Neuronal stem cell (in vitro differentiated cells): ENCODE data around the gene COX7A2.

Source experiments
- DNase-seq: peaks from one replicate; pipeline ENCODE4 v3.0.0-alpha.2; 2013; ENCODE audit warnings: low spot score
- H2AFZ ChIP-seq: one replicate; pipeline ENCODE4 v1.6.1; 2013; ENCODE audit warnings: mild to moderate bottlenecking, low read length, inconsistent platforms
- H2AK5ac ChIP-seq: 2 replicates; pipeline ENCODE4 v1.6.1; 2013; ENCODE audit warnings: low read depth, mild to moderate bottlenecking, inconsistent platforms, low read length, moderate library complexity, mixed read lengths
- H2BK120ac ChIP-seq: 2 replicates; pipeline ENCODE4 v1.6.1; 2013; ENCODE audit warnings: low read depth, mild to moderate bottlenecking, inconsistent platforms, low read length, moderate library complexity, mixed read lengths
- H2BK12ac ChIP-seq: one replicate; pipeline ENCODE4 v1.6.1; 2013; ENCODE audit warnings: low read length, inconsistent platforms
- H2BK15ac ChIP-seq: 2 replicates; pipeline ENCODE4 v1.6.1; 2013; ENCODE audit warnings: mild to moderate bottlenecking, low read length, inconsistent platforms, mixed read lengths
- H2BK5ac ChIP-seq: one replicate; pipeline ENCODE4 v1.6.1; 2013; ENCODE audit warnings: inconsistent platforms, mild to moderate bottlenecking, low read length, moderate library complexity
- H3K14ac ChIP-seq: one replicate; pipeline ENCODE4 v1.6.1; 2013; ENCODE audit warnings: low read length, inconsistent platforms
- H3K18ac ChIP-seq: 2 replicates; pipeline ENCODE4 v1.6.1; 2013; ENCODE audit warnings: low read length, inconsistent platforms
- H3K23ac ChIP-seq: 2 replicates; pipeline ENCODE4 v1.6.1; 2013; ENCODE audit warnings: low read depth, mild to moderate bottlenecking, mixed read lengths, low read length, inconsistent platforms; ENCODE audit not compliant: poor library complexity
- H3K27ac ChIP-seq: replicated peaks from 3 replicates; pipeline ENCODE4 v1.5.1; 2013; ENCODE audit warnings: low read length, inconsistent platforms
- H3K27me3 ChIP-seq, 3 experiments: 2 replicates each; pipeline ENCODE4 v1.6.1; 2013; ENCODE audit warnings: low read length in 3 of 3, mild to moderate bottlenecking in 2 of 3, inconsistent platforms in 1 of 3, low read depth in 1 of 3, mixed read lengths in 1 of 3, moderate library complexity in 1 of 3; ENCODE audit not compliant: control insufficient read depth in 3 of 3, insufficient read depth in 3 of 3
- H3K36me3 ChIP-seq, 2 donors: replicated peaks in 1 of 2; 2 replicates each; pipeline ENCODE4 v1.6.1; 2013; ENCODE audit warnings: low read length in 2 of 2; ENCODE audit not compliant: control insufficient read depth in 2 of 2, insufficient read depth in 2 of 2
- H3K4ac ChIP-seq: 2 replicates; pipeline ENCODE4 v1.6.1; 2013; ENCODE audit warnings: inconsistent platforms, mild to moderate bottlenecking, low read length, moderate library complexity
- H3K4me1 ChIP-seq, 2 donors: 1 replicate in 1 of 2; 2 replicates in 1 of 2; pipeline ENCODE4 v1.6.1; 2013; ENCODE audit warnings: low read length in 2 of 2, low read depth in 1 of 2; ENCODE audit not compliant: control insufficient read depth in 2 of 2, insufficient read depth in 1 of 2
- H3K4me2 ChIP-seq: one replicate; pipeline ENCODE4 v1.6.1; 2013; ENCODE audit warnings: mild to moderate bottlenecking, low read length, inconsistent platforms; ENCODE audit not compliant: insufficient read depth, poor library complexity, severe bottlenecking
- H3K4me3 ChIP-seq, 2 donors: 2 replicates each; pipeline ENCODE4 v1.5.1; 2013; ENCODE audit warnings: low read length in 2 of 2, mild to moderate bottlenecking in 2 of 2, inconsistent platforms in 1 of 2, moderate library complexity in 1 of 2
- H3K79me1 ChIP-seq: one replicate; pipeline ENCODE4 v1.6.1; 2013; ENCODE audit warnings: low read depth, mild to moderate bottlenecking, inconsistent platforms, low read length, moderate library complexity
- H3K9ac ChIP-seq: one replicate; pipeline ENCODE4 v1.6.1; 2013; ENCODE audit warnings: mild to moderate bottlenecking, low read depth, low read length, inconsistent platforms; ENCODE audit not compliant: poor library complexity
- H3K9me3 ChIP-seq, 2 donors: replicated peaks in 1 of 2; 2 replicates each; pipeline versions ENCODE3 to v1.6.1; 2013; ENCODE audit warnings: low read length in 2 of 2, mild to moderate bottlenecking in 2 of 2, inconsistent platforms in 1 of 2, low read depth in 1 of 2, mixed read lengths in 1 of 2, moderate library complexity in 1 of 2; ENCODE audit not compliant: control insufficient read depth in 2 of 2, insufficient read depth in 1 of 2
- H4K8ac ChIP-seq: one replicate; pipeline ENCODE4 v1.6.1; 2013; ENCODE audit warnings: low read depth, mild to moderate bottlenecking, inconsistent platforms, low read length, moderate library complexity
- H4K91ac ChIP-seq: one replicate; pipeline ENCODE4 v1.6.1; 2013; ENCODE audit warnings: low read length, low read depth, mild to moderate bottlenecking, inconsistent platforms; ENCODE audit not compliant: poor library complexity
- WGBS, 2 donors: extraction: QIAGEN DNeasy Blood & Tissue Kit; methylation state at CpG; one replicate each; pipeline ENCODE4 v1.1.7; 2013; ENCODE audit warnings: missing lambda C conversion rate in 2 of 2, mixed read lengths in 1 of 2; ENCODE audit not compliant: insufficient read length in 2 of 2, insufficient replicate concordance in 1 of 2; ENCODE audit errors: extremely low coverage in 2 of 2; 5-methylcytosine and 5-hydroxymethylcytosine counted together

COX7A2 gene

DNA sequence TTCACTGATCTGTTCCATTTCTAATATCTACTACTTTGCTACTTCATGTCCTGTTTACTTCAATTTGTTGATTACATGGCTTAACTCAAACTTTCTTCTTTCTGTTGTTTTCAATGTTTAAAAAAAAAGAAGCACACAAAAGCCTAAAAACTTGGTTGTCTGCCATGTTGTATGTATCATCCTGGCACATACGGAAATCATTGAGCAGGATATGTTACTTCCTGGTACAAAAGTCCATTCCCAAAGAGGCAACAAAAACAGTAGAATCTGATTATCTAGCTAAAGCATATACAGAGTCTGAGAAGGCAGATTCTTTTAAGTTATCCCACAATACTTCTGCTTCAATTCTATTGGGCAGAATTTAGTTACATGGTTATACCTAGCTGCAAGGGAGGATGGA is 23.2 kb downstream of the COX7A2 start:
- DNase-seq, result no peak
- no peak overlapping the region for H3K27ac ChIP-seq
- no peak overlapping the region for H2BK5ac ChIP-seq
- H3K23ac ChIP-seq, result no peak overlapping the region
- H3K27me3 ChIP-seq, result peaks cover 0 to 13% (median 0%) of the 10 kb centered on the region in 3 experiments
- H2AK5ac ChIP-seq, result no peak overlapping the region
- H3K14ac ChIP-seq, result no peak overlapping the region
- H2BK15ac ChIP-seq, result no peak overlapping the region
- H2AFZ ChIP-seq, result no peak overlapping the region
- peaks cover 2 to 3% of the 10 kb centered on the region in 2 donors for H3K4me1 ChIP-seq
- no peaks in the 10 kb centered on the region for H3K79me1 ChIP-seq
- no peak overlapping the region for H4K91ac ChIP-seq
- H3K4ac ChIP-seq, result no peak overlapping the region
- H3K36me3 ChIP-seq, result no peaks in the 10 kb centered on the region
- H4K8ac ChIP-seq, result no peak overlapping the region
- no peak overlapping the region for H3K4me2 ChIP-seq
- H3K9me3 ChIP-seq, result no peaks in the 10 kb centered on the region
- no peak overlapping the region for H2BK120ac ChIP-seq
- no peak overlapping the region for H3K9ac ChIP-seq
- no peak overlapping the region for H3K18ac ChIP-seq
- H3K4me3 ChIP-seq, result no peak overlapping the region
- H2BK12ac ChIP-seq, result no peak overlapping the region
- WGBS, 2 donors, result no CpG with 5 or more reads among the region's 1 CpG

DNA sequence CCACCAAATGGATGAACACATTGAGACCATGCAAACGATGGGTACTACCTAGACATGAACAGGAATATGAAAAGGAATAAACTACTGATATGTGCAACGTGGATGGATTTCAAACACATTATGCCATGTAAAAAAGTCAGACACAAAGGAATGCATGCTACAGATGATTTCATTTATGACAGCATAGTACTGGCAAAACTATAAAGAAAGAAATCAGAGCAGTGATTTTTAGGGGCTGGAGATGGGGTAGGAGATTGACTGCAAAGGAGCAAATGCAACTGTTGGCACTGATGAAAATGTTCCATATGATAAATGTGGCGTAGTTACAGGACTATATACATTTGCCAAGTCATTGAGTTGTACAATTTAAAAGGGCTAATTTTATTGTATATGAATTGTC is 24.3 kb downstream of the COX7A2 start:
- Histone ChIP-seq H2BK120ac (no peak overlapping the region), H2AK5ac (no peak overlapping the region), H3K9me3 (no peaks in the 10 kb centered on the region), H3K4ac (no peak overlapping the region), H2AFZ (no peak overlapping the region), H3K9ac (no peak overlapping the region), H3K27me3 (peaks cover 0 to 13% (median 0%) of the 10 kb centered on the region in 3 experiments), H3K18ac (no peak overlapping the region), H3K4me3 (no peak overlapping the region), H3K4me2 (no peak overlapping the region), H3K4me1 (peaks cover 2 to 3% of the 10 kb centered on the region in 2 donors), H3K14ac (no peak overlapping the region), H3K23ac (no peak overlapping the region), H2BK5ac (no peak overlapping the region), H4K91ac (no peak overlapping the region), H3K79me1 (no peaks in the 10 kb centered on the region), H3K36me3 (no peaks in the 10 kb centered on the region), H4K8ac (no peak overlapping the region), H3K27ac (no peak overlapping the region), H2BK12ac (no peak overlapping the region), H2BK15ac (no peak overlapping the region)
- DNase-seq, result no peak
- no CpG with 5 or more reads among the region's 3 CpGs for WGBS, 2 donors

- H3K4me3 ChIP-seq, result no peak overlapping the region
- WGBS, 2 donors, result no CpG with 5 or more reads among the region's 4 CpGs
- H2BK15ac ChIP-seq, result no peak overlapping the region
- H2AK5ac ChIP-seq, result no peak overlapping the region
- no peak overlapping the region for H4K91ac ChIP-seq
- no peaks in the 10 kb centered on the region for H3K36me3 ChIP-seq
- H3K4me1 ChIP-seq, result peaks cover 0 to 3% of the 10 kb centered on the region in 2 donors
- H3K4ac ChIP-seq, result no peak overlapping the region
- peaks cover 0 to 13% (median 0%) of the 10 kb centered on the region in 3 experiments for H3K27me3 ChIP-seq
- no peak overlapping the region for H4K8ac ChIP-seq
- H2BK12ac ChIP-seq, result no peak overlapping the region
- H3K9me3 ChIP-seq, result no peaks in the 10 kb centered on the region
- no peak overlapping the region for H3K27ac ChIP-seq
- no peak overlapping the region for H3K14ac ChIP-seq
- DNase-seq, result no peak
- H3K18ac ChIP-seq, result no peak overlapping the region
- no peaks in the 10 kb centered on the region for H3K79me1 ChIP-seq
- no peak overlapping the region for H2AFZ ChIP-seq
- H2BK5ac ChIP-seq, result no peak overlapping the region
- H3K23ac ChIP-seq, result no peak overlapping the region
- no peak overlapping the region for H3K9ac ChIP-seq
- H2BK120ac ChIP-seq, result no peak overlapping the region
- no peak overlapping the region for H3K4me2 ChIP-seq
Observed at GRCh38 chr6:75217193-75217592, 26.4 kb downstream of the COX7A2 start.

DNA sequence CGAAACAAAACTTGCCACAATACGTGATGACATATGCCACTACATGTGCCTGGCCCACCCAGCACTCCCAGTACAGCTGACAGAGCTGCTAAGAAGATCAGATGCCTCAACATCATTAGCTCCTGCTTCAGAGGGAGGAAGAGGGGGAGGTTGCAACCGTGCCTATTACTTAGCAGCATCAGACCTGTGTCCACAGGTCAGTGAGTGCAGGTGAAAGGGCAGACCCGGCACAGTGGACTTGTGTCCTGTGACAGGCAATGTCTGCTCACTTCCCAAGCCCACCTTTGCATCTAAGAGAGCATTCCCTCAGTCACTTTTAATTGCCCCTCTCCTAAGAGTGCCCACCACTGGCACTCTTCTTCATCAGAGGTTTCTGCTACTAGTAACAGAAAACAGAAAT is 28.3 kb downstream of the COX7A2 start:
- Histone ChIP-seq H4K8ac (no peak overlapping the region), H2AK5ac (no peak overlapping the region), H3K18ac (no peak overlapping the region), H3K14ac (no peak overlapping the region), H2AFZ (no peak overlapping the region), H3K36me3 (no peaks in the 10 kb centered on the region), H3K4me1 (peaks cover 0 to 3% of the 10 kb centered on the region in 2 donors), H2BK120ac (no peak overlapping the region), H3K23ac (no peak overlapping the region), H3K9me3 (no peaks in the 10 kb centered on the region), H2BK5ac (no peak overlapping the region), H2BK15ac (no peak overlapping the region), H3K27me3 (peaks cover 0 to 18% (median 0%) of the 10 kb centered on the region in 3 experiments), H3K9ac (no peak overlapping the region), H3K4ac (no peak overlapping the region), H3K27ac (no peak overlapping the region), H4K91ac (no peak overlapping the region), H3K4me3 (peak overlapping the region in 1 of 2 donors; percentile 37), H3K79me1 (no peaks in the 10 kb centered on the region), H3K4me2 (no peak overlapping the region), H2BK12ac (no peak overlapping the region)
- no peak for DNase-seq
- WGBS, 2 donors, result no CpG with 5 or more reads among the region's 4 CpGs
